Measurements from ENCODE around the gene POLG2. TPM values are rescaled to one million over a fixed set of nuclear protein-coding genes. Genes with fewer than 3 reads are reported as not detected.

Gene POLG2
- total RNA-seq, 4 donors from 2014 or later: 3.2 to 5.0 (median 3.3) TPM

- intact Hi-C loops (cut with DNase I): no loop called here
- no peak overlapping the region for H3K27ac ChIP-seq (replicated peaks in 1 of 4)
- no peaks in the 10 kb centered on the region for H3K9me3 ChIP-seq
- no peak overlapping the region for H3K4me3 ChIP-seq
- H3K27me3 ChIP-seq: no peaks in the 10 kb centered on the region
- no peak for DNase-seq (ENCODE audit: extremely low spot score)
- peaks cover 63 to 100% (median 97%) of the 10 kb centered on the region in 4 donors for H3K36me3 ChIP-seq
- TF ChIP-seq CTCF (IDR thresholded peaks at IDR 0.05) (no peak), POLR2AphosphoS5 (IDR thresholded peaks at IDR 0.05) (no peak), EP300 (IDR thresholded peaks at IDR 0.05) (no peak), POLR2A (IDR thresholded peaks at IDR 0.05; ENCODE audit: low read depth) (no peak)
- WGBS: 83% methylated on average over 5 of the region's 5 CpGs
- peaks cover 0 to 15% (median 4%) of the 10 kb centered on the region in 4 donors for H3K4me1 ChIP-seq
These were observed 35.6 kb upstream of the POLG2 start for GRCh38 chr17:64532409-64532808.

GRCh38 chr17:64531955-64532371 lies 35.1 kb upstream of the POLG2 start:
- no peak for TF ChIP-seq POLR2AphosphoS5 (IDR thresholded peaks at IDR 0.05)
- TF ChIP-seq POLR2A (IDR thresholded peaks at IDR 0.05; ENCODE audit: low read depth): no peak
- TF ChIP-seq EP300 (IDR thresholded peaks at IDR 0.05): no peak
- no peak for TF ChIP-seq CTCF (IDR thresholded peaks at IDR 0.05)
- Histone ChIP-seq H3K27me3 (no peaks in the 10 kb centered on the region), H3K27ac (replicated peaks in 1 of 4) (no peak overlapping the region), H3K4me1 (peaks cover 0 to 15% (median 4%) of the 10 kb centered on the region in 4 donors), H3K36me3 (peaks cover 59 to 100% (median 97%) of the 10 kb centered on the region in 4 donors), H3K4me3 (no peak overlapping the region), H3K9me3 (no peaks in the 10 kb centered on the region)
- DNase-seq (ENCODE audit: extremely low spot score): no peak
- 71% methylated on average over 5 of the region's 5 CpGs for WGBS
- intact Hi-C loops (cut with DNase I): no loop called here

- intact Hi-C loops (cut with DNase I): no loop called here
- TF ChIP-seq CTCF (IDR thresholded peaks at IDR 0.05): no peak
- TF ChIP-seq POLR2A (IDR thresholded peaks at IDR 0.05; ENCODE audit: low read depth): no peak
- TF ChIP-seq EP300 (IDR thresholded peaks at IDR 0.05): no peak
- no peak for TF ChIP-seq POLR2AphosphoS5 (IDR thresholded peaks at IDR 0.05)
- H3K27me3 ChIP-seq: no peaks in the 10 kb centered on the region
- H3K9me3 ChIP-seq: no peaks in the 10 kb centered on the region
- no peak overlapping the region for H3K4me3 ChIP-seq
- no peak overlapping the region for H3K27ac ChIP-seq (replicated peaks in 1 of 4)
- no peak for DNase-seq (ENCODE audit: extremely low spot score)
- peaks cover 0 to 15% (median 4%) of the 10 kb centered on the region in 4 donors for H3K4me1 ChIP-seq
- 93% methylated on average over 5 of the region's 5 CpGs for WGBS
- H3K36me3 ChIP-seq: peaks cover 62 to 100% (median 97%) of the 10 kb centered on the region in 4 donors
These were observed 32.4 kb upstream of the POLG2 start for GRCh38 chr17:64529221-64529620.

- H3K36me3 ChIP-seq: peaks cover 67 to 100% (median 97%) of the 10 kb centered on the region in 4 donors
- 96% methylated on average over 2 of the region's 2 CpGs for WGBS
- no peak overlapping the region for H3K27ac ChIP-seq (replicated peaks in 1 of 4)
- no peaks in the 10 kb centered on the region for H3K9me3 ChIP-seq
- intact Hi-C loops (cut with DNase I): no loop called here
- no peaks in the 10 kb centered on the region for H3K27me3 ChIP-seq
- H3K4me3 ChIP-seq: no peak overlapping the region
- TF ChIP-seq POLR2AphosphoS5 (IDR thresholded peaks at IDR 0.05): no peak
- TF ChIP-seq CTCF (IDR thresholded peaks at IDR 0.05): no peak
- no peak for TF ChIP-seq EP300 (IDR thresholded peaks at IDR 0.05)
- no peak for TF ChIP-seq POLR2A (IDR thresholded peaks at IDR 0.05; ENCODE audit: low read depth)
- H3K4me1 ChIP-seq: peaks cover 0 to 15% (median 4%) of the 10 kb centered on the region in 4 donors
- DNase-seq (ENCODE audit: extremely low spot score): no peak
These were observed 31.1 kb upstream of the POLG2 start for GRCh38 chr17:64527914-64528313.

- intact Hi-C loops (cut with DNase I): no loop called here
- Histone ChIP-seq H3K4me3 (no peak overlapping the region), H3K27ac (replicated peaks in 1 of 4) (no peak overlapping the region), H3K27me3 (no peaks in the 10 kb centered on the region), H3K4me1 (peaks cover 0 to 5% (median 0%) of the 10 kb centered on the region in 4 donors), H3K36me3 (peaks cover 41 to 100% (median 96%) of the 10 kb centered on the region in 4 donors), H3K9me3 (no peaks in the 10 kb centered on the region)
- no peak for DNase-seq (ENCODE audit: extremely low spot score)
- WGBS: 96% methylated on average over 6 of the region's 6 CpGs
- TF ChIP-seq EP300 (IDR thresholded peaks at IDR 0.05): no peak
- no peak for TF ChIP-seq POLR2A (IDR thresholded peaks at IDR 0.05; ENCODE audit: low read depth)
- TF ChIP-seq CTCF (IDR thresholded peaks at IDR 0.05): no peak
- no peak for TF ChIP-seq POLR2AphosphoS5 (IDR thresholded peaks at IDR 0.05)
These were observed 23.5 kb upstream of the POLG2 start for GRCh38 chr17:64520359-64520758.
